Measurements from ENCODE around the gene MAP3K14. TPM values are rescaled to one million over a fixed set of nuclear protein-coding genes. Genes with fewer than 3 reads are reported as not detected.
"Not testable (repeated sequence)": the region's sequence is repeated elsewhere in the genome, so short reads cannot be mapped to it uniquely, and the experiment has no call there.

Gene MAP3K14
- total and polyA plus RNA-seq, 2 of the 4 experiments (the other 2 are of a cell fraction) = 4.1 to 21.7 TPM

DNA sequence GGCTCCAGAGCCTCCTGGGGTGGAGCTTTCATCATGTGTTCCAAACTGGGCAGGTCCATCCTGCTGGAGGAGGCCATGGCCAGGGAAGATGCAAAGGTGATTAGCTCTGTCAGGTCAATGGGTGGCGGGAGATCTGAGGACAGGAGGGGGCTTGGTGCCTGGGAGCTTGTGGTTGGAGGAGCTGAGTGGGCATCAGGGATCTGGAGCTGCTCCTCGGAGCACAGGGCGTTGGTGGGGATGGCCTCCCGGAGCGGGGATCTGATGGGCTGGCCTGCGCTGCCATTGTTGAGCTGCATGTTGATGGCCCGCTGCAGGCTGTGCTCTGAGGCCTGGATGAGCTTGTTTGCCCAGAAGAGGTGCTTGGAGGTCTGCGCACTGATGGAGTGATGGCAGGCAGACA lies 61.5 kb downstream of the MAP3K14 start (continued):
- no peak for TF ChIP-seq RCOR1 (IDR thresholded peaks at IDR 0.05; ENCODE audit: insufficient replicate concordance, low read length)
- no peak for TF ChIP-seq MXI1 (IDR thresholded peaks at IDR 0.05; ENCODE audit: borderline replicate concordance, low read depth, low read length)
- no peak for TF ChIP-seq POLR2A (IDR thresholded peaks at IDR 0.05; ENCODE audit: low read depth, low read length)

DNA sequence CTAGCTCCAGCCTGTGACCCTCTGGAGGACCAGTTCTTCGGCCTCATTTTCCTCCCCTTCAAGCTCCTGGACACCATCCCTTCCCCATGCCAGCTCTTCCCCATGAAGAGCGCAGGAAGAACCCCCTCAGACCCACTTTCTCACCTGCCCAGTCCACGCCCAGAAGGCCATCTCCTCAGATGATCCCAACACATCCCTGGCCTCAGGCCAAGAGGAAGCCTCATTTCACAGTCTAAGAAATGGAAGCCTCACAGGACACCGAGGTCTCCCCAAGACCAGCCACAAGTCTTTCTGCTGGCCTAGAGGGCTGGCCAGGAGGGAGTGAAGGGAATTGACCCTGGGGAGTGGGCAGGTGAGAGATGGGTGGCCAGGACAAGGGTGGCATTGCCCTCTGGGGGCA lies 62.9 kb downstream of the MAP3K14 start:
- DNase-seq = no peak

DNA sequence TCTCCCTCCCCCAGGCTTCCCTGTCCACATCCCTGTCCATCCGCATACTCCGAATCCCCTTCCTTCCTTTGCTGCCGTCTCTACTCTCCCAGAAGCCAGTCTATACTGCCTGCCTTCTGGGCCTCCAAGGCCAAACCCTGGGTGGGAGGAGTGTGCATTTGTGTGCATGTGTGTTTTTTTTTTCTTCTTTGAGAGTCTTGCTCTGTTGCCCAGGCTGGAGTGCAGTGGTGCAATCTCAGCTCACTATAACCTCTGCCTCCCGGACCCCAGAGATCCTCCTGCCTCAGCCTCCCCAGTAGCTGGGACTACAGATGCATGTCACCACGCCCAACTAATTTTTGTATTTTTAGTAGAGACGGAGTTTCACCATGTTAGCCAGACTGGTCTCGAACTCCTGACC lies 63.6 kb downstream of the MAP3K14 start:
- H3K4me2 ChIP-seq (ENCODE audit: low read depth, low read length); H4K5ac ChIP-seq (ENCODE audit: low read depth, low read length); H3K4me3 ChIP-seq (ENCODE audit: insufficient read depth, low read depth, low read length); H3K79me1 ChIP-seq (ENCODE audit: low read depth in 1 of 2, low read length in 2 of 2); BruUV-seq (replicated peaks); CTCF ChIA-PET; H2BK15ac ChIP-seq (ENCODE audit: low read depth, low read length); POLR2A ChIA-PET (ENCODE audit: unreplicated experiment); H3K36me3 ChIP-seq (ENCODE audit: control insufficient read depth, insufficient read depth, low read length); H3K9me1 ChIP-seq (ENCODE audit: insufficient read depth, low read length); H3K4ac ChIP-seq (ENCODE audit: low read depth, low read length); ATAC-seq (ENCODE audit: low read depth); H4K8ac ChIP-seq (ENCODE audit: low read depth in 2 of 2, low read length in 2 of 2); H3K27me3 ChIP-seq (ENCODE audit: control insufficient read depth, insufficient read depth, low read length); H3K4me1 ChIP-seq (ENCODE audit: control insufficient read depth, insufficient read depth, low read length); H3K9me3 ChIP-seq (ENCODE audit: control insufficient read depth, insufficient read depth, low read length); H2BK5ac ChIP-seq (ENCODE audit: low read depth, low read length, poor library complexity, severe bottlenecking); H3K18ac ChIP-seq (ENCODE audit: low read depth, low read length); H4K20me1 ChIP-seq (ENCODE audit: insufficient read depth, low read length); H2BK120ac ChIP-seq (ENCODE audit: low read depth, low read length); H3K23ac ChIP-seq (ENCODE audit: low read depth, low read length); DNase-seq; in situ Hi-C loops (cut with MboI; ENCODE audit: low sequenced_read_pairs); H3K9ac ChIP-seq (ENCODE audit: low read depth, low read length); H3K14ac ChIP-seq (replicated peaks; ENCODE audit: low read depth, low read length); H2AK5ac ChIP-seq (ENCODE audit: low read depth, low read length); H2AFZ ChIP-seq (replicated peaks; ENCODE audit: low read length, poor library complexity); H4K91ac ChIP-seq (ENCODE audit: insufficient read depth, low read depth, low read length); intact Hi-C loops (cut with micrococcal nuclease); dilution Hi-C loops (cut with HindIII; ENCODE audit: low sequenced_read_pairs, unreplicated experiment); H3K27ac ChIP-seq (ENCODE audit: insufficient read depth, low read length); H2BK20ac ChIP-seq (ENCODE audit: low read depth, low read length); H2AK9ac ChIP-seq (replicated peaks; ENCODE audit: low read depth, low read length, poor library complexity); H3K56ac ChIP-seq (ENCODE audit: extremely low read depth, insufficient read depth, low read length): not testable (repeated sequence)
- no CpG with 5 or more reads among the region's 7 CpGs for WGBS, 2 experiments (ENCODE audit: extremely low coverage in 2 of 2, insufficient read length in 1 of 2)

More for the DNA sequence above, 62.9 kb downstream of the MAP3K14 start:
- BruUV-seq (replicated peaks) = no TSS peak
- no peak overlapping the region for H2BK120ac ChIP-seq (ENCODE audit: low read depth, low read length)
- H3K79me1 ChIP-seq (ENCODE audit: low read depth in 1 of 2, low read length in 2 of 2) = no peaks in the 10 kb centered on the region
- no peak for ATAC-seq (ENCODE audit: low read depth)
- H2AFZ ChIP-seq (replicated peaks; ENCODE audit: low read length, poor library complexity) = no peak overlapping the region
- H3K4me1 ChIP-seq (ENCODE audit: control insufficient read depth, insufficient read depth, low read length) = no peaks in the 10 kb centered on the region
- no peak overlapping the region for H2BK5ac ChIP-seq (ENCODE audit: low read depth, low read length, poor library complexity, severe bottlenecking)
- no peaks in the 10 kb centered on the region for H3K27me3 ChIP-seq (ENCODE audit: control insufficient read depth, insufficient read depth, low read length)
- no peak overlapping the region for H3K4ac ChIP-seq (ENCODE audit: low read depth, low read length)
- WGBS, 2 experiments (ENCODE audit: extremely low coverage in 2 of 2, insufficient read length in 1 of 2) = no CpG with 5 or more reads among the region's 4 CpGs
- no peak overlapping the region for H4K8ac ChIP-seq (ENCODE audit: low read depth in 2 of 2, low read length in 2 of 2)
- intact Hi-C loops (cut with micrococcal nuclease) (no loop called here), dilution Hi-C loops (cut with HindIII; ENCODE audit: low sequenced_read_pairs, unreplicated experiment) (no loop called here), in situ Hi-C loops (cut with MboI; ENCODE audit: low sequenced_read_pairs) (no loop called here)
- no peak overlapping the region for H2BK20ac ChIP-seq (ENCODE audit: low read depth, low read length)
- no peak overlapping the region for H3K4me3 ChIP-seq (ENCODE audit: insufficient read depth, low read depth, low read length)
- no peak overlapping the region for H3K23ac ChIP-seq (ENCODE audit: low read depth, low read length)
- peaks cover 5% of the 10 kb centered on the region for H4K20me1 ChIP-seq (ENCODE audit: insufficient read depth, low read length)
- no peaks in the 10 kb centered on the region for H3K9me3 ChIP-seq (ENCODE audit: control insufficient read depth, insufficient read depth, low read length)
- no peak overlapping the region for H3K56ac ChIP-seq (ENCODE audit: extremely low read depth, insufficient read depth, low read length)
- no peaks in the 10 kb centered on the region for H3K9me1 ChIP-seq (ENCODE audit: insufficient read depth, low read length)
- H3K9ac ChIP-seq (ENCODE audit: low read depth, low read length) = no peak overlapping the region
- ChIA-PET CTCF (interaction anchor here (0.8 kb wide), 1 partner anchor 24 kb away, joined by 3 read pairs; no protein-coding TSS in a partner anchor), POLR2A (ENCODE audit: unreplicated experiment) (no interaction called here)
- H3K36me3 ChIP-seq (ENCODE audit: control insufficient read depth, insufficient read depth, low read length) = no peaks in the 10 kb centered on the region
- H3K18ac ChIP-seq (ENCODE audit: low read depth, low read length) = no peak overlapping the region
- TF ChIP-seq NFE2L2 (IDR thresholded peaks at IDR 0.05; ENCODE audit: low read depth, low read length) = no peak
- TF ChIP-seq MAFK (IDR thresholded peaks at IDR 0.05; ENCODE audit: low read depth, low read length) = no peak
- no peak for TF ChIP-seq SMC3 (IDR thresholded peaks at IDR 0.05; ENCODE audit: low read depth, low read length)
- no peak for TF ChIP-seq MXI1 (IDR thresholded peaks at IDR 0.05; ENCODE audit: borderline replicate concordance, low read depth, low read length)
- TF ChIP-seq RFX5 (IDR thresholded peaks at IDR 0.05; ENCODE audit: low read depth, low read length) = no peak
- TF ChIP-seq BHLHE40 (IDR thresholded peaks at IDR 0.05; ENCODE audit: low read depth, low read length) = no peak
- TF ChIP-seq CEBPB (IDR thresholded peaks at IDR 0.05; ENCODE audit: low read depth, low read length) = no peak
- TF ChIP-seq MAZ (IDR thresholded peaks at IDR 0.05; ENCODE audit: borderline replicate concordance, low read depth, low read length) = no peak
- no peak for TF ChIP-seq CHD1 (IDR thresholded peaks at IDR 0.05; ENCODE audit: low read depth, low read length)
- TF ChIP-seq RCOR1 (IDR thresholded peaks at IDR 0.05; ENCODE audit: insufficient replicate concordance, low read length) = no peak
- peak overlapping the region; percentile 42 for H2AK9ac ChIP-seq (replicated peaks; ENCODE audit: low read depth, low read length, poor library complexity)
- no peak overlapping the region for H3K4me2 ChIP-seq (ENCODE audit: low read depth, low read length)
- H2BK15ac ChIP-seq (ENCODE audit: low read depth, low read length) = no peak overlapping the region
- H4K5ac ChIP-seq (ENCODE audit: low read depth, low read length) = no peak overlapping the region
- H3K27ac ChIP-seq (ENCODE audit: insufficient read depth, low read length) = no peak overlapping the region
- no peak overlapping the region for H2AK5ac ChIP-seq (ENCODE audit: low read depth, low read length)
- H4K91ac ChIP-seq (ENCODE audit: insufficient read depth, low read depth, low read length) = no peak overlapping the region
- H3K14ac ChIP-seq (replicated peaks; ENCODE audit: low read depth, low read length) = no peak overlapping the region
